Right lobe of liver (tissue), 4 donors: Measurements from ENCODE around the gene RETREG1.

Source experiments
- POLR2A ChIP-seq: fragments of 450-650 bp; IDR thresholded peaks from one replicate; pipeline ENCODE4 v1.6.1; 2017; ENCODE audit warnings: antibody characterized with exemption, mild to moderate bottlenecking
- TF ChIP-seq, protein P1 (sequence below), 4 donors: fragments of 200-600 bp in 3 of 4; fragments of 450-650 bp in 1 of 4; IDR thresholded peaks; one replicate each; pipeline versions ENCODE4 v1.5.1 to v1.8.0; 2016 to 2022; ENCODE audit warnings: antibody characterized with exemption in 4 of 4, mild to moderate bottlenecking in 2 of 4
- donor health status: DM: no; HTN: no; CAD: no.
- donor health status: DM: no; HTN: no; CAD: no.
- donor health status: DM: no; HTN: yes; CAD: no.

DNA sequence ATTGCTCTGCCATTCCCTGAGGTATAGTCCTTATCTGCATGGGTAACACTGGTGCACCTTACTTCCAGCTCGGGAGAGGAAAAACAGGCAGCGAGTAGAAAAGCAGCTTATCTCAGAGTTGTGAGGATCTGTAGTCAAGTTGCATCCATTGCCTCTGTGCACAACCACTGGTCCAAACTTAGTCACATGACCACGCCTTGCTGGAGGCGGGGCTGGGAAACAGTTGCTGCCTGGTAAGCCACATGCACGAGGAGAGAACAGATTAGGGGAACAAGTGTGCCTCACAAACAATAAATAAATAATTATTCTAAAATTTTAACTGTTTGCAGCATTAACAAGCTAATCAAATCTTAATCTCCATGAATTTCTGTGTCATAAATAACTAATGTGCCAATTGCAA, 169.8 kb downstream of the RETREG1 start:
- no peak for TF ChIP-seq POLR2A
- TF ChIP-seq, protein P1, sequence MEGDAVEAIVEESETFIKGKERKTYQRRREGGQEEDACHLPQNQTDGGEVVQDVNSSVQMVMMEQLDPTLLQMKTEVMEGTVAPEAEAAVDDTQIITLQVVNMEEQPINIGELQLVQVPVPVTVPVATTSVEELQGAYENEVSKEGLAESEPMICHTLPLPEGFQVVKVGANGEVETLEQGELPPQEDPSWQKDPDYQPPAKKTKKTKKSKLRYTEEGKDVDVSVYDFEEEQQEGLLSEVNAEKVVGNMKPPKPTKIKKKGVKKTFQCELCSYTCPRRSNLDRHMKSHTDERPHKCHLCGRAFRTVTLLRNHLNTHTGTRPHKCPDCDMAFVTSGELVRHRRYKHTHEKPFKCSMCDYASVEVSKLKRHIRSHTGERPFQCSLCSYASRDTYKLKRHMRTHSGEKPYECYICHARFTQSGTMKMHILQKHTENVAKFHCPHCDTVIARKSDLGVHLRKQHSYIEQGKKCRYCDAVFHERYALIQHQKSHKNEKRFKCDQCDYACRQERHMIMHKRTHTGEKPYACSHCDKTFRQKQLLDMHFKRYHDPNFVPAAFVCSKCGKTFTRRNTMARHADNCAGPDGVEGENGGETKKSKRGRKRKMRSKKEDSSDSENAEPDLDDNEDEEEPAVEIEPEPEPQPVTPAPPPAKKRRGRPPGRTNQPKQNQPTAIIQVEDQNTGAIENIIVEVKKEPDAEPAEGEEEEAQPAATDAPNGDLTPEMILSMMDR (IDR thresholded peaks at IDR 0.05), result no peak
